HCT116 (cell line): ENCODE data around the gene GPAM. TPM values are rescaled to one million over a fixed set of nuclear protein-coding genes. Genes with fewer than 3 reads are reported as not detected.

Experiments
- ATAC-seq: fragments of 200-7000 bp; cut with Tn5 transposase; 2 replicates; pipeline ENCODE4 v1.9.1; 2020; ENCODE audit warnings: mild to moderate bottlenecking, moderate library complexity
- BruUV-seq: library from RNA; stranded (reverse); fragments of 400-500 nt; replicated peaks from 2 replicates; lab custom pipeline; 2021; lab: Mats Ljungman, UMichigan
- CTCF ChIA-PET: fragments of 300-600 bp; sonication (Branson Sonifier 250); formaldehyde crosslinking; loops from one replicate; lab custom pipeline; 2021; ENCODE audit warnings: antibody characterized with exemption; lab: Charles Lee
- POLR2A ChIA-PET: fragments of 300-600, 350-600 bp; sonication (Branson Sonifier 250); formaldehyde crosslinking; loops from one replicate; lab custom pipeline; 2021; ENCODE audit warnings: antibody characterized with exemption; lab: Charles Lee
- RAD21 ChIA-PET, 2 experiments: fragments of 300-600 bp; sonication (Branson Sonifier 250); formaldehyde crosslinking; loops; one replicate each; lab custom pipeline; 2023; ENCODE audit warnings: low total read pairs in 2 of 2; ENCODE audit not compliant: uncharacterized antibody in 2 of 2, unreplicated experiment in 2 of 2, low non-redundant PET in 1 of 2; lab: Charles Lee
- DNase-seq: peaks from one replicate; pipeline ENCODE4 v3.0.0-alpha.2; 2010; ENCODE audit warnings: low read depth, low spot score
- H2AFZ ChIP-seq: fragments of 200-600 bp; shearing (Covaris generic), sonication (generic); 2 replicates; pipeline ENCODE4 v1.6.1; 2017; ENCODE audit warnings: low read depth, mixed run types, mixed read lengths, antibody characterized with exemption, low read length; ENCODE audit not compliant: poor library complexity, severe bottlenecking
- H3K27ac ChIP-seq: 2 replicates; pipeline ENCODE4 v1.5.1; 2012; ENCODE audit warnings: low read depth, low read length
- H3K27me3 ChIP-seq: fragments of 200-600 bp; sonication (generic); 2 replicates; pipeline ENCODE4 v1.6.1; 2016; ENCODE audit warnings: mixed run types, low read length, mixed read lengths; ENCODE audit not compliant: insufficient read depth
- H3K36me3 ChIP-seq, 2 experiments: fragments of 200-500 bp in 1 of 2; fragments of 200-600 bp in 1 of 2; sonication (Bioruptor generic) in 1 of 2; sonication (generic) in 1 of 2; 2 replicates each; pipeline versions ENCODE4 v1.5.1 to v1.6.1; 2014 to 2016; ENCODE audit warnings: low read length in 2 of 2, inconsistent platforms in 1 of 2, mixed read lengths in 1 of 2, mixed run types in 1 of 2; ENCODE audit not compliant: insufficient read depth in 2 of 2, control insufficient read depth in 1 of 2
- H3K4me1 ChIP-seq, 2 experiments: fragments of 200-600 bp in 1 of 2; sonication (generic) in 1 of 2; 2 replicates each; pipeline versions ENCODE4 v1.5.1 to v1.6.1; 2012 to 2017; ENCODE audit warnings: low read length in 2 of 2, inconsistent platforms in 1 of 2, mild to moderate bottlenecking in 1 of 2, mixed read lengths in 1 of 2, mixed run types in 1 of 2, moderate library complexity in 1 of 2; ENCODE audit not compliant: insufficient read depth in 2 of 2, control insufficient read depth in 1 of 2
- H3K4me2 ChIP-seq: fragments of 200-600 bp; sonication (generic); 2 replicates; pipeline ENCODE4 v1.6.1; 2017; ENCODE audit warnings: mixed run types, low read length, mixed read lengths
- H3K4me3 ChIP-seq, 2 experiments: fragments of 200-600 bp in 1 of 2; sonication (generic) in 1 of 2; replicated peaks in 1 of 2; 2 replicates each; pipeline ENCODE4 v1.5.1; 2011 to 2016; ENCODE audit warnings: low read length in 2 of 2, control low read depth in 1 of 2, low read depth in 1 of 2, mild to moderate bottlenecking in 1 of 2, mixed read lengths in 1 of 2, mixed run types in 1 of 2
- H3K79me2 ChIP-seq: fragments of 200-600 bp; sonication (generic); 2 replicates; pipeline ENCODE4 v1.6.1; 2017; ENCODE audit warnings: mild to moderate bottlenecking, mixed run types, low read length, moderate library complexity, mixed read lengths; ENCODE audit not compliant: insufficient read depth
- H3K9ac ChIP-seq: fragments of 200-600 bp; sonication (generic); 2 replicates; pipeline ENCODE4 v1.6.1; 2016; ENCODE audit warnings: low read length, mixed read lengths
- H3K9me2 ChIP-seq: fragments of 200-600 bp; sonication (generic), shearing (Covaris generic); 2 replicates; pipeline ENCODE4 v1.6.1; 2017; ENCODE audit warnings: mixed run types, mild to moderate bottlenecking, moderate library complexity; ENCODE audit not compliant: insufficient read depth
- H3K9me3 ChIP-seq, 2 experiments: fragments of 200-500 bp in 1 of 2; fragments of 200-600 bp in 1 of 2; sonication (Bioruptor generic) in 1 of 2; sonication (generic) in 1 of 2; 2 replicates each; pipeline ENCODE4 v1.6.1; 2014 to 2017; ENCODE audit warnings: low read length in 2 of 2, mixed read lengths in 2 of 2, inconsistent platforms in 1 of 2, low read depth in 1 of 2, mild to moderate bottlenecking in 1 of 2, mixed run types in 1 of 2, moderate library complexity in 1 of 2; ENCODE audit not compliant: control insufficient read depth in 1 of 2, insufficient read depth in 1 of 2
- H4K20me1 ChIP-seq: fragments of 200-600 bp; sonication (generic), shearing (Covaris generic); 2 replicates; pipeline ENCODE4 v1.6.1; 2017; ENCODE audit warnings: mixed run types, mild to moderate bottlenecking, moderate library complexity; ENCODE audit not compliant: insufficient read depth
- CBX3 ChIP-seq: IDR thresholded peaks from 2 replicates; pipeline ENCODE4 v1.6.1; 2012; ENCODE audit warnings: low read depth
- CEBPB ChIP-seq: IDR thresholded peaks from 2 replicates; pipeline ENCODE4 v1.6.1; 2012; ENCODE audit warnings: low read depth
- CTCF ChIP-seq, 3 experiments: fragments of 200-600 bp in 1 of 3; sonication (generic) in 1 of 3; IDR thresholded peaks in 2 of 3; conservative IDR thresholded peaks in 1 of 3; 2 replicates each; pipeline ENCODE4 v1.5.1; 2012 to 2017; ENCODE audit warnings: low read depth in 2 of 3, low read length in 2 of 3, antibody characterized with exemption in 1 of 3, borderline replicate concordance in 1 of 3, control low read depth in 1 of 3, mild to moderate bottlenecking in 1 of 3, mixed read lengths in 1 of 3, mixed run types in 1 of 3, moderate library complexity in 1 of 3; ENCODE audit not compliant: insufficient read depth in 1 of 3
- EGR1 ChIP-seq: IDR thresholded peaks from 2 replicates; pipeline ENCODE4 v1.6.1; 2012; ENCODE audit warnings: low read depth
- EZH2 ChIP-seq: fragments of 200-600 bp; sonication (generic); IDR thresholded peaks from 2 replicates; pipeline ENCODE4 v1.6.1; 2017; ENCODE audit warnings: antibody characterized with exemption, mixed run types
- EZH2phosphoT487 ChIP-seq: fragments of 200-600 bp; IDR thresholded peaks from 2 replicates; pipeline ENCODE4 v1.6.1; 2018; ENCODE audit warnings: antibody characterized with exemption, borderline replicate concordance
- FOSL1 ChIP-seq: IDR thresholded peaks from 2 replicates; pipeline ENCODE4 v1.6.1; 2012; ENCODE audit warnings: low read depth
- JUND ChIP-seq: IDR thresholded peaks from 2 replicates; pipeline ENCODE4 v1.6.1; 2012
- MAX ChIP-seq: IDR thresholded peaks from 2 replicates; pipeline ENCODE4 v1.6.1; 2012
- POLR2A ChIP-seq: IDR thresholded peaks from 2 replicates; pipeline ENCODE4 v1.7.0; 2011; ENCODE audit warnings: borderline replicate concordance; ENCODE audit not compliant: insufficient read depth, insufficient read length; ENCODE audit errors: extremely low read depth
- POLR2AphosphoS5 ChIP-seq: IDR thresholded peaks from 2 replicates; pipeline ENCODE4 v1.6.1; 2011; ENCODE audit warnings: mild to moderate bottlenecking, low read depth, low read length, moderate library complexity
- RAD21 ChIP-seq: IDR thresholded peaks from 2 replicates; pipeline ENCODE4 v1.6.1; 2012; ENCODE audit warnings: low read depth, mild to moderate bottlenecking
- REST ChIP-seq: IDR thresholded peaks from 2 replicates; pipeline ENCODE4 v1.6.1; 2012; ENCODE audit warnings: low read depth
- SIN3A ChIP-seq: IDR thresholded peaks from 2 replicates; pipeline ENCODE4 v1.6.1; 2012; ENCODE audit warnings: low read depth
- TCF7L2 ChIP-seq: IDR thresholded peaks from 2 replicates; pipeline ENCODE4 v1.7.0; 2011; ENCODE audit warnings: borderline replicate concordance, inconsistent platforms; ENCODE audit not compliant: insufficient read depth, insufficient read length; ENCODE audit errors: extremely low read depth
- YY1 ChIP-seq: IDR thresholded peaks from 2 replicates; pipeline ENCODE4 v1.6.1; 2011; ENCODE audit warnings: low read length, low read depth, moderate library complexity, mild to moderate bottlenecking; ENCODE audit not compliant: insufficient replicate concordance; ENCODE audit errors: extremely low read depth
- ZBTB33 ChIP-seq: IDR thresholded peaks from 2 replicates; pipeline ENCODE4 v1.6.1; 2011; ENCODE audit warnings: mild to moderate bottlenecking, low read length, moderate library complexity; ENCODE audit not compliant: insufficient replicate concordance; ENCODE audit errors: extremely low read depth
- ZFX ChIP-seq: fragments of 450-650 bp; IDR thresholded peaks from 2 replicates; pipeline ENCODE4 v1.6.1; 2017
- ZNF274 ChIP-seq: fragments of 200-500 bp; sonication (Bioruptor generic); IDR thresholded peaks from 2 replicates; pipeline ENCODE4 v1.6.1; 2014; ENCODE audit warnings: mild to moderate bottlenecking, low read depth, low read length, inconsistent platforms
- intact Hi-C: fragments of 100-400 bp; cut with micrococcal nuclease; formaldehyde crosslinking; loops from 2 replicates; pipeline ENCODE4 v1.10.0; 2022
- total RNA-seq: library from RNA; stranded (reverse); gene quantifications from one replicate; pipeline ENCODE4 v1.2.1, GENCODE V29; 2021; ENCODE audit not compliant: unreplicated experiment

Gene GPAM
- total RNA-seq, 1 experiment from 2014 or later, result 19.3 TPM

- no peak for TF ChIP-seq REST
Measured at GRCh38 chr10:112145263-112145662, 38.3 kb downstream of the GPAM start (continued).

- Histone ChIP-seq H3K36me3 (no peaks in the 10 kb centered on the region), H3K79me2 (no peaks in the 10 kb centered on the region), H3K4me2 (no peak overlapping the region), H3K9me2 (no peaks in the 10 kb centered on the region), H3K4me1 (peaks cover 2 to 11% of the 10 kb centered on the region in 2 experiments; a peak in 3 of 4 replicates), H3K9ac (no peak overlapping the region), H3K27ac (no peak overlapping the region), H3K9me3 (no peaks in the 10 kb centered on the region), H2AFZ (no peak overlapping the region), H3K27me3 (no peaks in the 10 kb centered on the region), H4K20me1 (no peaks in the 10 kb centered on the region), H3K4me3 (no peak overlapping the region)
- POLR2A ChIA-PET, result no interaction called here
- CTCF ChIA-PET, result no interaction called here
- no TSS peak for BruUV-seq
- intact Hi-C loops, result loop anchor here (5.0 kb wide), 1 partner anchor 1836 kb away; no protein-coding TSS in a partner anchor
- DNase-seq, result no peak
- ATAC-seq, result no peak
- RAD21 ChIA-PET, result no interaction called here
- TF ChIP-seq POLR2A (no peak), JUND (no peak), EZH2 (no peak), SIN3A (no peak), CBX3 (no peak), POLR2AphosphoS5 (no peak), CEBPB (no peak), ZFX (no peak), YY1 (no peak), CTCF (IDR thresholded peaks at IDR 0.05 in 2 of 3, conservative IDR thresholded peaks at IDR 0.05 in 1 of 3; ENCODE audit: borderline replicate concordance in 1 of 3, insufficient read depth in 1 of 3, low read depth in 2 of 3, low read length in 2 of 3) (no peak), MAX (no peak), RAD21 (no peak), EGR1 (no peak), ZBTB33 (no peak), TCF7L2 (no peak), EZH2phosphoT487 (no peak), FOSL1 (no peak), ZNF274 (no peak)
Measured at GRCh38 chr10:112143420-112143819, 40.1 kb downstream of the GPAM start.
